Karpas-422 (cell line): ENCODE results near the gene SLC6A9. TPM values are rescaled to one million over a fixed set of nuclear protein-coding genes. Genes with fewer than 3 reads are reported as not detected.

Experiments
- DNase-seq: peaks from one replicate; pipeline ENCODE4 v3.0.0-alpha.2; 2015
- H2AFZ ChIP-seq: fragments of 200-600 bp; sonication (generic); 2 replicates; pipeline ENCODE4 v1.6.1; 2014; ENCODE audit warnings: antibody characterized with exemption, low read length, mixed read lengths
- H3K27ac ChIP-seq: fragments of 200-600 bp; sonication (generic); 2 replicates; pipeline ENCODE4 v1.5.1; 2014; ENCODE audit warnings: mild to moderate bottlenecking, low read length, moderate library complexity
- H3K27me3 ChIP-seq: fragments of 200-600 bp; sonication (generic); 2 replicates; pipeline ENCODE4 v1.6.1; 2014; ENCODE audit warnings: low read length, mixed read lengths
- H3K36me3 ChIP-seq: fragments of 200-600 bp; sonication (generic); 2 replicates; pipeline ENCODE4 v1.6.1; 2014; ENCODE audit warnings: low read length, mixed read lengths; ENCODE audit not compliant: insufficient read depth
- H3K4me1 ChIP-seq: fragments of 200-600 bp; sonication (generic); 2 replicates; pipeline ENCODE4 v1.6.1; 2014; ENCODE audit warnings: mild to moderate bottlenecking, low read length, mixed read lengths
- H3K4me2 ChIP-seq: fragments of 200-600 bp; sonication (generic); 2 replicates; pipeline ENCODE4 v1.6.1; 2014; ENCODE audit warnings: low read length, low read depth, mild to moderate bottlenecking; ENCODE audit not compliant: poor library complexity, severe bottlenecking
- H3K4me3 ChIP-seq: fragments of 200-600 bp; sonication (generic); 2 replicates; pipeline ENCODE4 v1.5.1; 2014; ENCODE audit warnings: mild to moderate bottlenecking, antibody characterized with exemption, low read length, mixed read lengths
- H3K79me2 ChIP-seq: fragments of 200-600 bp; sonication (generic); 2 replicates; pipeline ENCODE4 v1.6.1; 2014; ENCODE audit warnings: mild to moderate bottlenecking, low read length, mixed read lengths
- H3K9ac ChIP-seq: fragments of 200-600 bp; sonication (generic); 2 replicates; pipeline ENCODE4 v1.6.0; 2014; ENCODE audit warnings: low read length
- H3K9me2 ChIP-seq: fragments of 200-600 bp; sonication (generic), shearing (Covaris generic); replicated peaks from 2 replicates; pipeline ENCODE4 v1.6.0; 2014; ENCODE audit warnings: mild to moderate bottlenecking, low read length, moderate library complexity; ENCODE audit not compliant: insufficient read depth
- H3K9me3 ChIP-seq: fragments of 300-700, 200-600 bp; sonication (generic); 2 replicates; pipeline ENCODE4 v1.6.1; 2014; ENCODE audit warnings: low read length, mixed read lengths
- H4K20me1 ChIP-seq: fragments of 200-600 bp; sonication (generic); 2 replicates; pipeline ENCODE4 v1.6.1; 2014; ENCODE audit warnings: mild to moderate bottlenecking, antibody characterized with exemption, low read length, low read depth; ENCODE audit not compliant: insufficient read depth
- total RNA-seq: library from RNA; depleted of rRNA; stranded (reverse); fragments of >200 nt; shearing (Covaris generic); gene quantifications from 2 replicates; pipeline ENCODE4 v1.2.3, GENCODE V29; 2014; ENCODE audit warnings: low replicate concordance

Gene SLC6A9
- total RNA-seq, 1 experiment from 2014 or later = 7.9 TPM

GRCh38 chr1:43958351-43959255 lies 72.7 kb downstream of the SLC6A9 start:
- Histone ChIP-seq H3K36me3 (no peaks in the 10 kb centered on the region; the same call in 1 of the 2 replicates), H3K79me2 (peaks cover 14% of the 10 kb centered on the region), H3K9me3 (no peaks in the 10 kb centered on the region), H3K4me2 (no peak overlapping the region), H3K9ac (no peak overlapping the region), H3K9me2 (no peaks in the 10 kb centered on the region), H3K27me3 (no peaks in the 10 kb centered on the region), H3K4me1 (peaks cover 1% of the 10 kb centered on the region), H4K20me1 (no peaks in the 10 kb centered on the region), H3K4me3 (no peak overlapping the region), H3K27ac (no peak overlapping the region), H2AFZ (no peak overlapping the region)
- DNase-seq = no peak

- Histone ChIP-seq H3K36me3 (no peaks in the 10 kb centered on the region; the same call in 1 of the 2 replicates), H3K79me2 (peaks cover 21% of the 10 kb centered on the region), H2AFZ (no peak overlapping the region), H3K4me2 (no peak overlapping the region), H3K27me3 (no peaks in the 10 kb centered on the region), H3K9ac (no peak overlapping the region), H3K9me2 (no peaks in the 10 kb centered on the region), H3K4me3 (no peak overlapping the region), H3K9me3 (no peaks in the 10 kb centered on the region), H3K27ac (no peak overlapping the region), H4K20me1 (no peaks in the 10 kb centered on the region), H3K4me1 (peaks cover 12% of the 10 kb centered on the region)
- DNase-seq = no peak
These were observed 73.7 kb downstream of the SLC6A9 start for GRCh38 chr1:43957407-43958040.

GRCh38 chr1:43956234-43956633 lies 75.0 kb downstream of the SLC6A9 start:
- Histone ChIP-seq H3K27ac (no peak overlapping the region), H3K9me2 (no peaks in the 10 kb centered on the region)

GRCh38 chr1:43954036-43954435 lies 77.2 kb downstream of the SLC6A9 start:
- no peak overlapping the region for H3K9ac ChIP-seq
- H3K27me3 ChIP-seq = no peaks in the 10 kb centered on the region
- H4K20me1 ChIP-seq = no peaks in the 10 kb centered on the region
- H3K4me2 ChIP-seq = no peak overlapping the region
- peaks cover 33% of the 10 kb centered on the region for H3K79me2 ChIP-seq
- peaks cover 16% of the 10 kb centered on the region for H3K4me1 ChIP-seq
- H3K36me3 ChIP-seq = no peaks in the 10 kb centered on the region; the same call in 1 of the 2 replicates
- DNase-seq = no peak
- H3K9me2 ChIP-seq = no peaks in the 10 kb centered on the region
- no peak overlapping the region for H3K27ac ChIP-seq
- H2AFZ ChIP-seq = no peak overlapping the region
- H3K4me3 ChIP-seq = no peak overlapping the region
- H3K9me3 ChIP-seq = no peaks in the 10 kb centered on the region

More at GRCh38 chr1:43956234-43956633, 75.0 kb downstream of the SLC6A9 start:
- Histone ChIP-seq H3K4me3 (no peak overlapping the region), H3K36me3 (no peaks in the 10 kb centered on the region; the same call in 1 of the 2 replicates), H4K20me1 (no peaks in the 10 kb centered on the region), H2AFZ (no peak overlapping the region), H3K4me1 (peaks cover 16% of the 10 kb centered on the region), H3K9ac (no peak overlapping the region), H3K27me3 (no peaks in the 10 kb centered on the region), H3K4me2 (no peak overlapping the region), H3K79me2 (peaks cover 27% of the 10 kb centered on the region), H3K9me3 (no peaks in the 10 kb centered on the region)
- no peak for DNase-seq

GRCh38 chr1:43953361-43953760 lies 77.9 kb downstream of the SLC6A9 start:
- no peak for DNase-seq
- H3K9ac ChIP-seq = peak overlapping the region; percentile 15
- H4K20me1 ChIP-seq = no peaks in the 10 kb centered on the region
- no peaks in the 10 kb centered on the region for H3K9me3 ChIP-seq
- H3K9me2 ChIP-seq = no peaks in the 10 kb centered on the region
- no peaks in the 10 kb centered on the region for H3K27me3 ChIP-seq
- H2AFZ ChIP-seq = no peak overlapping the region
- H3K4me1 ChIP-seq = peaks cover 21% of the 10 kb centered on the region
- peak overlapping the region; percentile 40 for H3K4me2 ChIP-seq
- H3K27ac ChIP-seq = no peak overlapping the region
- H3K79me2 ChIP-seq = peaks cover 40% of the 10 kb centered on the region
- H3K4me3 ChIP-seq = no peak overlapping the region; the same call in 1 of the 2 replicates
- H3K36me3 ChIP-seq = no peaks in the 10 kb centered on the region; the same call in 1 of the 2 replicates

GRCh38 chr1:43952731-43953346 lies 78.4 kb downstream of the SLC6A9 start:
- peak overlapping the region; percentile 15 for H3K9ac ChIP-seq
- H3K4me1 ChIP-seq = peaks cover 27% of the 10 kb centered on the region
- no peaks in the 10 kb centered on the region; the same call in 1 of the 2 replicates for H3K36me3 ChIP-seq
- H3K4me2 ChIP-seq = peak overlapping the region; percentile 40
- H2AFZ ChIP-seq = no peak overlapping the region
- H3K79me2 ChIP-seq = peaks cover 45% of the 10 kb centered on the region
- H3K27me3 ChIP-seq = no peaks in the 10 kb centered on the region
- peak overlapping the region; percentile 3; the same call in 1 of the 2 replicates for H3K27ac ChIP-seq
- H3K4me3 ChIP-seq = peak overlapping the region; percentile 4; the same call in 1 of the 2 replicates
- no peaks in the 10 kb centered on the region for H4K20me1 ChIP-seq
- no peaks in the 10 kb centered on the region for H3K9me3 ChIP-seq
- no peaks in the 10 kb centered on the region for H3K9me2 ChIP-seq
- peak; percentile 83 for DNase-seq

- H3K4me2 ChIP-seq = no peak overlapping the region
- H3K27me3 ChIP-seq = no peaks in the 10 kb centered on the region
- no peaks in the 10 kb centered on the region for H3K9me2 ChIP-seq
- H3K4me1 ChIP-seq = peaks cover 29% of the 10 kb centered on the region
- H2AFZ ChIP-seq = no peak overlapping the region
- no peak overlapping the region for H3K27ac ChIP-seq
- peaks cover 55% of the 10 kb centered on the region for H3K79me2 ChIP-seq
- no peaks in the 10 kb centered on the region for H4K20me1 ChIP-seq
- H3K9me3 ChIP-seq = no peaks in the 10 kb centered on the region
- DNase-seq = no peak
- no peaks in the 10 kb centered on the region for H3K36me3 ChIP-seq
- no peak overlapping the region for H3K9ac ChIP-seq
- H3K4me3 ChIP-seq = no peak overlapping the region
These were observed 80.0 kb downstream of the SLC6A9 start for GRCh38 chr1:43951021-43951985.
